ENCODE measurements around the gene FCHSD2.

- TF ChIP-seq CTCF (optimal IDR thresholded peaks at IDR 0.05 in 1 of 3, IDR thresholded peaks at IDR 0.05 in 1 of 3, conservative IDR thresholded peaks at IDR 0.05 in 1 of 3; ENCODE audit: extremely low read depth in 1 of 3, insufficient read depth in 2 of 3, low read length in 3 of 3) (no peak), EZH2 (IDR thresholded peaks at IDR 0.05; ENCODE audit: low read length) (no peak)
Observed at GRCh38 chr11:73003088-73003487, 139.0 kb downstream of the FCHSD2 start.
